Esophagus muscularis mucosa (tissue), 4 donors: ENCODE results near the gene NRGN.

ENCODE experiments used
- CTCF ChIP-seq, 3 experiments: fragments of 200-600 bp in 2 of 3; fragments of 450-650 bp in 1 of 3; sonication (generic) in 2 of 3; IDR thresholded peaks; one replicate each; pipeline ENCODE4 v1.5.1; 2017 to 2019; ENCODE audit warnings: antibody characterized with exemption in 3 of 3, mild to moderate bottlenecking in 2 of 3, moderate library complexity in 1 of 3
- EP300 ChIP-seq: sonication (generic); formaldehyde crosslinking; IDR thresholded peaks from one replicate; pipeline ENCODE4 v1.6.1; 2017; ENCODE audit warnings: antibody characterized with exemption
- POLR2A ChIP-seq: fragments of 450-650 bp; IDR thresholded peaks from one replicate; pipeline ENCODE4 v1.6.1; 2017; ENCODE audit warnings: antibody characterized with exemption, moderate library complexity, mild to moderate bottlenecking, low read depth
- POLR2AphosphoS5 ChIP-seq, 2 donors: sonication (generic); formaldehyde crosslinking; IDR thresholded peaks; one replicate each; pipeline ENCODE4 v1.6.1; 2017; ENCODE audit warnings: antibody characterized with exemption in 2 of 2

- TF ChIP-seq POLR2A (no peak), POLR2AphosphoS5 (IDR thresholded peaks at IDR 0.05) (no peak), CTCF (IDR thresholded peaks at IDR 0.05) (no peak), EP300 (no peak)
These were observed 11.6 kb upstream of the NRGN start for GRCh38 chr11:124728134-124728533.
